ENCODE measurements around the gene CFAP251. TPM values are rescaled to one million over a fixed set of nuclear protein-coding genes. Genes with fewer than 3 reads are reported as not detected.

Gene CFAP251
- total RNA-seq: 5.7 and 8.7 TPM in 2 replicates

GRCh38 chr12:121917950-121918678, at the start of gene CFAP251:
Gene CFAP251 (plus strand): TSS chr12:121918592. CDS start chr12:121921306, 2,714 bp downstream.

GRCh38 chr12:121888478-121889273, 29.7 kb upstream of the CFAP251 start, which contains the start of gene PSMD9:
Gene PSMD9 (plus strand): TSS chr12:121888790. CDS start chr12:121888857, 67 bp downstream.

GRCh38 chr12:122021822-122022392, 103.5 kb downstream of the CFAP251 start, which contains the start of gene BCL7A:
Gene BCL7A (plus strand): TSS chr12:122021884. CDS start chr12:122022092, 208 bp downstream.

Other genes starting within 250 kb of the CFAP251 start
- 1.4 and 1.5 TPM in 2 replicates for gene MORN3, start 248.9 kb upstream of the CFAP251 start, total RNA-seq
- gene TMEM120B, start 205.8 kb upstream of the CFAP251 start, total RNA-seq: 5.6 and 5.9 TPM in 2 replicates
- 2.0 and 3.7 TPM in 2 replicates for gene RHOF, start 124.9 kb upstream of the CFAP251 start, total RNA-seq
- 2.4 and 4.1 TPM in 2 replicates for gene SETD1B, start 114.6 kb upstream of the CFAP251 start, total RNA-seq
- 4.7 and 19.3 TPM in 2 replicates for gene HPD, start 59.7 kb upstream of the CFAP251 start, total RNA-seq
- 116 and 145 TPM in 2 replicates for gene PSMD9, start 29.8 kb upstream of the CFAP251 start, total RNA-seq
- gene BCL7A, start 103.3 kb downstream of the CFAP251 start, total RNA-seq: 13.7 and 19.6 TPM in 2 replicates
- 10.2 and 13.1 TPM in 2 replicates for gene MLXIP, start 160.2 kb downstream of the CFAP251 start, total RNA-seq

All from aortic smooth muscle cell (primary cell).